Fibroblast of peridontal ligament (primary cell): ENCODE results near the gene CEP112.
"Not testable (repeated sequence)": the region's sequence is repeated elsewhere in the genome, so short reads cannot be mapped to it uniquely, and the experiment has no call there.

Experiments
- DNase-seq: peaks from one replicate; pipeline ENCODE4 v3.0.0-alpha.2; 2010; ENCODE audit errors: extremely low read depth

CEP112 gene

DNA sequence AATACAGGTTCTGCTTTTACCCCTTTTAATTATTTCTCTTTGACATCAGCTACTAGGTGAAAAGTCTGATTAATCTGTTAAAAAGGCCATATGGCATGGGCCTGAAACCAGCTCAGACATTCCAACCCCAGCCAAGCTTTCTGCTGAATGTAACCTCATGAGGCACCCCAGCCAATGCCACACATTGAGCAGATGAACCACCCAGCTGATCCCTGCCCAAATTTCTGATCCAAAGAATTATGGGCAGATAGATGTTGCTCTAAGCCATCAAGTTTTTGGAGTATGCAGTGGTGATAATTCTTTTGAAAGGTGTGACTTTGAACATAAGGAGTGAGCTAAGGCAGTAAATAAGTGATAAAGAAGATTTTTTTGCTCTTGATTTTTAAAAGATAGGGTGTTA is 452.9 kb downstream of the CEP112 start:
- no peak for DNase-seq

DNA sequence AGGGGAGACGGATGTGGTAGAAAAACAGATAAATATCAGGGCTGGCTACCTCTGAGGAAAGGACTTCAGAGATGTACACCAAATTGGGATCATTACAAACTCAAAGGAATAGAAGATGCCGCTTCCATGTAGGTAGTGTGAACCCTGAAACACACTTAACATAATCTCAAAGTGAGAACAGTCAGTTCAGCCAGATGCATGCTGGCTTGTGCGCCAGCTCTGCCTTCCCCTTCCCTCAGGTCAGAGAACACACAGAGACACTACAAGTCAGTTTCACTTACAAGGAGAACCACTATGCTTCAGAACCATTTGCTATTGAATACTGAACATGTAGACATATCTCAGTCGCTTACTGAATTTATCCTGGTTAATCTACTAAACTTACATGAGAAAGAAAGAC is 454.5 kb downstream of the CEP112 start:
- no peak for DNase-seq

DNA sequence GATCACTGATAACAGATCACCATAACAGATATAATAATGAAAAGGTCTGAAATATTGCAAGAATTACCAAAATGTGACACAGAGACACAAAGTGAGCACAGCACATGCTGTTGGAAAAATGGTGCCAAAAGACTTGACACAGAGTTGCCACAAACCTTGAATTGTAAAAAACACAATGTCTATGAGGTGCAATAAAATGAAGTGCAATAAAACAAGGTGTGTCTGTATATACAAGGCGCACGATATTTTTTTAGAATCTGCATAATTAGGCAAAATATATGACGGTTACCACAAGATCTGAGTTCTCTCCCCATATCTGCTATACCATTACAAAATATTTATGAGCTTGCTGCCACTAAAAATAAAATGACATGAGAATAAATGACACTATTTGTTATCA is 458.6 kb downstream of the CEP112 start:
- DNase-seq, result no peak

DNA sequence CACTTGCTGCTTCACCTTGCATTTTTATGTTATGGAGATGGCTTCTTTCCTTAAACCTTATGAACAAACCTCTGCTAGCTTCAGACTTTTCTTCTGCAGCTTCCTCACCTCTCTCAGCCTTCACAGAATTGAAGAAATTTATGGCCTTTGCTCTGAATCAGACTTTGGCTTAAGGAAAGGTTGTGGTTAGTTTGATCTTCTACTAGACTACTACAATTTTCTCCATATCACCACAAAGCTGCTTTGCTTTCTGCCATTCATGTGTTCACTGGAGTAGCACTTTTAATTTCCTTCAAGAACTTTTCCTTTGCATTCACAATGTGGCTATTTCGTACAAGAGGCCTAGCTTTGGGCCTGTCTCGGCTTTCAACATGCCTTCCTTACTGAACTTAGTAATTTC is 459.3 kb downstream of the CEP112 start:
- not testable (repeated sequence) for DNase-seq

DNA sequence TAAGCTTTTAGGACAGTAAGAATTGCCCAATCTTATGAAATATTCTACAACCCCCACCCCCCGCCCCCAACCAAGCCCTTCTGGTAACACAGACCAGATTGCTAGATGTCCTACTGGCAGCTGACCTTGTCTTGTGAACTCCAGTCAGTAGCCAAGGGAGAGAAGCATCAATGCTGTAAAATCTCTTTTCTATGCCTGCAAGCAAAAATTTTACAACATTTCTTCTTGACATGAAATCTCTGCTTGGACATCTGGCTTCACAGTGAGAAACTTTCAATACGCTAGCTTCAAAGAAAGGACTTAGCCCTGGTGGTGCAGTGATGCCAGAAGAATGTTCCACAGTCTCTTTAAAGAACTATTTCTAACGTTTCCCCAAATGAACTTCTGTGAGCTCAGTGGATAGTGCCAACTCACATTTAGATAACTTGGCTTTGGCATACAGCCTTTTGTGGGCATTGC is 461.2 kb downstream of the CEP112 start:
- peak; percentile 75 for DNase-seq

DNA sequence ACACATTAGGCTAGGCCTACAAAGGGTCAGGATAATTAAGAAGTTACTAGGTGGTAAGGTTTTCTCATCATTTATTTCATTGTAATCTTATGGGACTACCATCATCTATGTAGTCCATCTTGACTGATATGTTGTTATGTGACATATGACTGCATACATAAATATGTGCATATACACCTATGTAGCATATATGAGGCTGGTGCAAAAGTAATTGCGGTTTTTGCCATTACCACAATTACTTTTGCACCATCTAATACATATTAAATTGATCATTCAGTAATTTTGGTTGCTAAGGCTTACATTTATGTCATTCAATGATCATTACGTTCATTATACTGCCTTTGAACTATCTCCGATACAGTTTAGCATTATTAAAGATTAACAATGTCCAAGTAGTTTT is 462.7 kb downstream of the CEP112 start:
- DNase-seq, result no peak

DNA sequence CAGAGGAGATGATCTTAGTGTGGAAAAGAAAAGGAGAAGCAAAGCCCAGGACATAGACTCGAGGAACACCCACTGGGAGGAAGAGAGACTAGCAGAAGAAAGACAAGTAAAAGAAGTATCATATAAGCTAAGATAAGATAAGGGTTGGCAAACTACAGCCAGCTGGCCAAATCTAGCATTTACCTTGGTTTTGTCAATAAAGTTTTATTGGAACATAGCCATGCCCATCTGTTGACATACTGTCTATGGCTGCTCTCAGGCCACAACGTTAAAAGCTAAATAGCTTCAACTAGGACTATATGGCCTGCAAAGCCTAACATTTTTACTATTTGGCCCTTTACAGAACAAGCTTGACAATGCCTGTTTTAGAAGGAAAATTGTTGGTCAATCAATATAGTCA is 464.1 kb downstream of the CEP112 start:
- DNase-seq, result no peak

DNA sequence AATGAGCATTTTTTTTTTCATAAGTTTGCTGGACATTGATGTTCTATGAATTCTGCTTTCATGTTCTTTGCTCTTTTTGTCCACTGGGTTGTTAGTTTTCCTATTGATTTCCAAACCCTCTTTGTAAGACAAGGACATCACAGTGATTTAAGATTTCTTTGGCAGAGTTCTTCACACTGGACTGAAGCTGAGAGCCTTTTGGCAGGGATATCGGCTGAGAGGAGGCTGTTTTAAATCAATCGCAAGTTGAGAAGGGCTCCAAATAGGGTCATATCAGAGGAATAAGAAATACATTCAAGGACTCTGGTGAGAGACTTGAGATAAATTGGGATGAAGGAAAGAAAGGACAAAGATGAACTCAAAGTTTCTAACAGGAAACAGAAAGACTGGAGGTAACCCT is 464.7 kb downstream of the CEP112 start:
- no peak for DNase-seq

DNA sequence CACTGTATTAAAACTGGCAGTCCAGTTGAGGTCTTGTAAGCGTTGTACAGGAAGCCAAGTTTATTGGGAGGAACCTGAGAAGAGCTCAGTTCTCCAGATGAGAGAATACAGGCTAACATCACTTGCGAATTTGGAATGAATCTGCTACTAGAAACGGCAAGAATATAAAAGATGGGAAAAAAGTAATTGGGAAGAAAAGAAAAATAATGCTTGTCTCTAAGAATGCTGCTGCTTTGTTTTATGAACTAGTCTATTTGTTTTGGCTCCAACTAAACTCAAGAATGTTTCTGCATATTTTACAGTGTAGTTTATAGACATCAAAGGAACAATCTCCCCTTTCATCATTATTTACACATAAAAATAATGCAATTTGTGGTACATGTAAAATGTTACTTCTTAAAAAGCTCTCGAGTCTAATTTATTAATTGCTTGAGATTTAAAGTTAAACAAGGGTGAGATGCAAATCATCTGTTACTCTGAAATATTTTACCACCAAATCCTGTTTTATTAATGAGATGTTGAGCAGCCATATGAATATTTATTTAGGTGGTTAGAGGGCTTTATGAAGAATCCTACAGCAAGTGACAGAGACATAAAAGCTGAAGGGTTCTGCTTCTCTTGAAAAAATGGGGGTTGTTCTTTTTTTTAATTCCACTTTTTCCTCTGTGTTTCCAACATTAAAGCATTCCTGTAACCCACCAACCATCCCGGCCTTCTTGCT is 468.3 kb downstream of the CEP112 start:
- DNase-seq, result peak; percentile 18

DNA sequence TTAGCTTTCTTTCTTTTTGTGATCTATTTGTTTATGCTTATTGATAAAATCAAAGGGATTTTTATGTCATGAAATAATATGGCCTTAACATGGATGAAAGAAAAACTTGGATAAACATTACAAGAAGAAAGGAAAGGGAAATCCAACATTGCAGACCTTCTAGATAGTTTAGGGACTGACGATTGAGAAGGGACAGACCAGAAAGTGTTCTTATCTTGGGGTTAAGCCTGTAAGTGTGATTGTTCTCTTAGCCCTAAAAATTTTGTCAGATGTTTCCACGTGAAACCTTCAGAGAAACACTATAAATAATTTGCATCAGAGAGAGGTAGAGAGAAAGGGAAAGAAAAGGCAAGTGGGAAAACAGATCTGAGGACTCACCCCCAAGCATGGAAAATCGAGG is 473.3 kb downstream of the CEP112 start:
- DNase-seq, result no peak

DNA sequence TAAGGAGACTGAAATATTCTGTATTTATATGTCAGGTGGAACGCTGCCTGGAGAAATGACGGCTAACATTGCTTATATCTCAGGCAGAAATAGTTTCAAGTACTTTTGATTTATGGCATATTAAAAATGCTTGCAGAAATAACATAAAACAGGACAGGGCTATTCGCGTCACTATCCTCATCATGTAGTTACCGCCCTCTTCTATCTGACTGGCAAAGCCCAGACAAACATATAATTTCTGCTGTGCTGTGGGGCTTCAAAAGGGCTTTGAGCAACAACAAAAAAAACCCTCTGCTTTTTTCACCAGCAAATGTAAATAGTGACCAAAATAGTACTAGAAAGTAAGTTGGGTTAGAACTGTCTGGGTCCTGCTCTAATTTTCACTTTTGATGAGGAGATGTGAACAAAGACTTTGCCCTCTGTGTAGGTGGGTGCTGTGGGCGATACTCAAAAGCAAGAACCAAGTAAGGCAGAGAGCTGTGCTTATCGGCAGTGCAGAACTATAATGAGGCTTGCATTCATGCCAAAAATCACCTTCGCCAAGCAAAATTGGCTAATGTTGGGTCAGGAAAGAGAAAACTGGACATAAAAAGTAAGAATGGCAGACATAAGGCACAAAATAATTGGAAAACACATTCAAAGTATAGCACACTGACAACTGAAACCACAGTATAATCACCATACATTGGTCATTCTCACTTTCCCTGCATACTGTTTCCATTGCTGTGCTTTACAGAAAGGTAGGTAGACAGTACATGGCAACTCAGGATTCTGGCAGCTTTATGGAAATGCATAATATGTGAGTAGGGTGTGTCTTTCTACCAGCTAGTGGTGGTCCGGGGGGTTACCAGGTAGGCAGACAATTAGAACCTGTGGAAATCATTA is 479.3 kb downstream of the CEP112 start:
- no peak for DNase-seq

DNA sequence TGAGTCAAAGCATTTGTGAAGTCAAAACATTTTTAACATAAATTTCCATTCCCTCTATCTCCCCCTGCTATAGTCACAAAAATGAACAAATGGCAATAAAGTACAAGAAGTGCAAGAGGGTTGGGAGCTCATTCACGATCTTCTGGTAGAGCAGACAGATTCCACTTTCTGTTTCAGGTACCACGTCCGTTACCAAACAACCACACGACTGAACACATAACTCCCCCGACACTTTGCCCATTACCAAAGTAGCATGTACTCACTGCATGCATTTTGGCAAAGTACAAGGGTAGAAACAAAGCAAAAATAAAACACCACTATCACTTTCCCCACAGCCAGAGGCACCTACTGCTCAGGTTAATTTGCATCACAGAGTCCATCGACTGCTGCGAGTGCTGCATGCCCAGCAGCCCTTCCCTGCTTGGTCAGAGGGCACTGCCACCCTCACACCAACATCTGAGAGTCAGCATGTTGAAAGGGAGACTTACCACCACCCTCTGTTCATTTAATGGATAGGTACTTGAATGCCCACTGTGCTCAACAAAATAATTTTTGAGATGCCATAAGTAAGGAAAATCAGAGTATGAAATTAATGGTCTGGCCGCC is 480.2 kb downstream of the CEP112 start:
- DNase-seq, result no peak

DNA sequence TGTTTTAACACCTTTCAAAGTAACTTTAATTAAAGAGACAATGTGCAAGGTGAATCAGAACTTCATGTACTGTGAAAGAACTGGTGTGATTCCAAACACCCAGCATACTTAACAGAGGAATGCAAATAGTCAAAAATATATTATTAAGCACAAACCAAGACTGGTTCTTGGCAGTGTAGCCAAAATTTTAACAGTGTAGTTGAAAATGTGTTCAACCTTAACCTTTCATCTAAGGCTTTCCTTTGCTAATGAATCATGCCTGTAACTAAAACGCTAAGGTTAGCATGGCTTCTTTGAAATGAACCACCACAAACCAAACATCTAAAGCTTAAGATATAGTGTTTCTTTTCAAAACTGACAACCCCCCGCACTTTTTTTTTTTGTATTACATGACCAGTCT is 484.2 kb downstream of the CEP112 start:
- no peak for DNase-seq

DNA sequence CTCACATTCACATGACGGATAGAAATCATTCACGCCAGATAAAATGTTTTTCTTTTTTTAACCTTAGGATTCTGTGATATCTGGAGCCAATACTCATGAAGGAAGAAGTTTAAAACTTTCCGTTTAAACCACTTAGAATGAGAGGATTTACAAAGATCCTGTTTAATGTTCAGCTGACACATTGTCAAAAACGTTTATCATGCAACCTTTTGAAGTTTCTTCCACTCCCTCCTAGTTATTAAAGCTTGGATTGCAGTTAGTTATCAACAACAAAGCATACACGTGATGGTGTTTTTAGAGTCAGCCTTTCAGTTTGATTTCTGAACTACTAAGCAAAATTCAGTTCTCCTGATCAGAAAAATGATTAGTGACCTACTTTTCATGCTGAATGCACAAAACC is 487.2 kb downstream of the CEP112 start:
- DNase-seq, result no peak

DNA sequence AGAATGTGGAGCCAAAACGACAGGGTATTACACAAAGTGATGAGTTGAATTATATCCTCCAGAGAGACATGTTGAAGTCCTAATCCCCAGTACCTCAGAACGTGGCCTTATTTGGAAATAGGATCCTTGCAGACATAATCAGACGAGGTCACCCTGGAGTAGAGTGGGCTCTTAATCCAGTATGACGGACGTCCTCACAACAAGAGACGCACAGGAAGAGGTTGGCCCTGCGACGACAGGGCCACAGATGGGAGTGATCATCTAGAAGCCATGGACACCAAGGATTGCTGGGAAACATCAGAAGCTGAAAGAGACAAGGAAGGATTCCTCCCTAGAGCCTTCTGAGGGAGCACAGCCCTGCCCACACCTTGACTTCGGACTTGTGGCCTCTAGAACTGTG is 488.0 kb downstream of the CEP112 start:
- DNase-seq, result no peak

DNA sequence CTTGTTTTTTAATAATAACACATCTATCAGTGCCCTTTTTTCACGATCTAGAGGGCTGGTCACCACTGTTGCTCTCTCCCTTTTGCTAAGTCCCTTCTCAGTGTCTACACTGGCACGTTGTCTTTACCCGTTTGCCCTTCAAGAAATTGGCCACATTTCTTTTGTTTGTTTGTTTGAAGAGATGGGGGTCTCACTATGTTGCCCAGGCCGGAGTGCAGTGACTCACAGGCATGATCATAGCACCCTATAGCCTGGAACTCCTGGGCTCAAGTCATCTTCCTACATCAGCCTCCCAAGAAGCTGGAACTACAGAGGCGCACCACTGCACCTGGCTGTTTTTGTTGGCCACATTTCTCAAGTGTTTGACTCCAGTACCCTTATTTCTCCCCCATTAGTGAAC is 492.5 kb downstream of the CEP112 start:
- DNase-seq, result no peak

DNA sequence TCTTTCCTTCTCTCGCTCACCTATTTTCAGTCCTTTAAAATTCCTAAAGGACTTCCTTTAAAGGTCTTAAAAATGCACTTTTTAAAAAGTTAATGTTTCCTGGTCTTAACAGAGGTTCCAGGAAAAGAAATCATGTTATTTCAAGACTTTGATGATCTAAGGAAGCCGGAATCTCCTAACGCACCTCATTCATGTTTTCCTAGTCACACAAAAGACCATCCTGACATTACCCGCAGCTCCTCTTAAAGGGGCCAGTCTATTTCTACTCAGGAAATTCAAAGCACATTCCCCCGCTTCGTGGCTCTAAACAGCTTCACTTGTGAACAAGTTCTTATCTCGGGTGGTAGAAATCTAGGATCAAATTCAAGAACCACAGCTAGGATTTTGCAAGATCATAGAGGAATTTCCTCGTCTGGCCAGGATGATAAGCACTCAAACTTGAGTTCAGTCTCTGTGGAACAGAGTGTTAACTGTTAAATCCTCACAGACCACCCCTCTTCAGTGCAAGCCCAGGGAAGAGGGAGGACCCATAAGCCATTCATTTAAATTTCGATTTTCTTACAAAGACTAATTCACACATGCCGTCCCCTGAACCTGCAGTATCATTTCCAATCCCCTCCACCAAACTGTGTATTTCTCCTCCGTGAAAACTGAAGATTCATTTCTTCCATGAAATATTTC is 493.4 kb downstream of the CEP112 start:
- peak; percentile 49 for DNase-seq

DNA sequence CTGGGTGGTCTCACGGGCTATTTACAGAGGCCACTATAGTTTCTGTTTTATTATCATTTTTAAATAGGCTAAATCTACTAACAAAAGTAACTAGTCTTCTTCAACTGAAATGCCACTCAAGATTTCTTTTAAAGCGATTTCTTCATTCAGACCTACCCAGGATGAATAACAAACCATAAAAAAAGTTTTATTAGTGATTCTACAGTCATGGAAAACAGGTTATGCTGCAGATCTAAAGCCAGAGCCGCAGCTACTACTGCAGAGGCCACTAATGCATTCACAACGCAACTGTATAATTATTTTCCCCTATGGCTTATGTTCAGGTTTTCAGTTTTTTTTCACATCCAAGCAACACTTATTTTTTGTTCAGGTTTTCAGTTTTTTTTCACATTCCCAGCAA is 494.3 kb downstream of the CEP112 start:
- DNase-seq, result no peak

DNA sequence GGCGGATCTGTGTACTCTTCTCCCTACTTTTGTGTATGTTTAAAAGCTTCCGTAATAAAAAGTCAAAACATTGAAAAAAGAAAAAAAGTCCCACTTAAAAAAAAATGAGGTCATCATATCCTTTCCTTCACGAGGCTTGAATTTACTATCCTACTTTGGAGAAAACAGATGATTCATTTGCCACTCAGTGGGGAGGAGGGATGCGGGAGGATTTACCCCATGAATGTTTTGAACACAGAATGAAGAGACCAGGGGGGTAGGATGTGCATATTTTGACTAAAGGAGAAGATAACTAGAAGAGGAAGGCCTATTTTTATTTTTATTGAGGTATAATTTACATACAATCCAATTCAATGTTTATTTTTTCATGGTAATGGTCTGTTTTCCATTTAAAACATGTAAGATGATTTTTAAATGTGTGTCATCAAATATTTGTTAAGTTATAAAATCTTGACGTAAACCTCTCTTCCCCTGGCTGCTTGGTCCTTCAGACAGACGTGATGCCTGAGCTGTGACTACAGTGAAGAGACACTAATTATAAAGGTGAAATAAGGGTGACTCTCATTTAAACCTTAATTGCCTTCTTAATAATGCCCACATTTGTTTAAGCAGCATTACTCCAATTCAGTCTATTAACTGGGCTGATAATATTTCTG is 495.1 kb downstream of the CEP112 start:
- peak; percentile 66 for DNase-seq

DNA sequence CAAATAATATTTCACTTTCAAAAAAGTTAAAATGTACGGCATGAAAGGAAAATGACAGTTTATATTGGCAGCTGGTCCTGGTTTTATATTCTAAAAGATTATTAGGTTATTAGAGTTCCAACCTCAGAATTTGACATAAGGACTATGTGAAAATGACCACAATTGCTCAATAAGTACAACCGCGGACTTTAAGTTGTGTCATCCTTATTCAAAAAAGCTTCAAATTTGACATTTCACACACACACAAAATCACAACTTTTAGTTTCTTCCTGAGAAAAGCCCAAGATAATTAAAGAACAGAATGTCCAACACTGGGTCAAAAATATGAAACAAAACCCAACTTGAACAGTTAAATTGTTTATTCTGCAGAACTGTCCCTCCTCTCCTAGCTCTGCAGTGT is 497.3 kb downstream of the CEP112 start:
- no peak for DNase-seq

DNA sequence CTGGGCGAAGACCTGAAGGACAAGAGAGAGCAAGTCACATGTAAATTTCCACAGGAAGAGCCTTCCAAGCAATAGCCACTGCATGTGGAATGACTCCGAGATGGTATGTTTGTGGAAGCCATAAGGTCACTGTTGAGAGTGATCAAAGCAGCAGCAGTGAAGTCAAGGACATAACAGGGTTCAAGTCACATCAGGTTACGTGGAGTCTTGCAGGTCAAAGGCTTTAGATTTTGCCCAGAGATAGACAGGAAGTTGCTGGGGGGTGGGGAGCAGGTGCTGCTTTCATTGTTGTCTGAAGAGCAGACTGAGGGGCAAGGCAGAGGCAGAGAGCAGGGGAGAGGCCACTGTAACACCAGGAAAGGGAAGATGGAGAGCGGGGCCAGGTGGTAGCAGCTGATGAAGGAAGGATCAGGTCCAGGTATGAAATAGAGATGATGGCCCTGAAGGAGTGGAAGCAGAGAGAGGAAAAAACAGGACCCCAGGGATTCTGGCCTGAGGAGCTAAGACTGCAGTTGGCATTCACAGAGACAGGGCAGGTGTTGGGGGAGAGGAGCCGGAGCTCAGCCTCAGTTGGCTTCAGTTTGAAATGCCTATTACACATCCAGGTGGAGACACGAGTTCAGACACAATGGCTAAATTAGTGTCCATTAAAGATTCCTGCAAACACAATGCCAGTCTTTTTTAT is 501.2 kb downstream of the CEP112 start:
- no peak for DNase-seq
